Dermis microvascular lymphatic vessel endothelial cell (primary cell): ENCODE results near the gene RECK. TPM values are rescaled to one million over a fixed set of nuclear protein-coding genes. Genes with fewer than 3 reads are reported as not detected.
A peak's percentile ranks its signal among the peaks of the same experiment; 100 is the strongest.

Source experiments
- DNase-seq, 2 donors: peaks; one replicate each; pipeline versions ENCODE4 v3.0.0 to v3.0.0-alpha.2; 2010; ENCODE audit warnings: low read depth in 2 of 2
- total RNA-seq: library from RNA; depleted of rRNA; stranded (reverse); fragments of >200 nt; gene quantifications from 2 replicates; pipeline ENCODE4 v1.2.1, GENCODE V29; 2014

The RECK gene
- total RNA-seq, 1 donor from 2014 or later: 21.7 TPM

- no peak for DNase-seq
Measured at GRCh38 chr9:36029202-36029601, 7.5 kb upstream of the RECK start.

GRCh38 chr9:36029765-36030528, 6.8 kb upstream of the RECK start:
- DNase-seq: no peak

GRCh38 chr9:36030871-36031270, 5.8 kb upstream of the RECK start:
- DNase-seq: no peak

GRCh38 chr9:36031774-36032555, 4.7 kb upstream of the RECK start:
- no peak for DNase-seq

- no peak for DNase-seq
Measured at GRCh38 chr9:36033788-36034187, 2.9 kb upstream of the RECK start.

GRCh38 chr9:36034234-36034633, 2.5 kb upstream of the RECK start:
- DNase-seq: no peak

- no peak for DNase-seq
Measured at GRCh38 chr9:36035006-36035405, 1.7 kb upstream of the RECK start.

GRCh38 chr9:36036253-36036779, 397 bp upstream of the RECK start:
- no peak for DNase-seq

GRCh38 chr9:36037549-36038122, 923 bp downstream of the RECK start:
- peak in 1 of 2 donors; percentile 32 for DNase-seq

GRCh38 chr9:36039121-36039520, 2.4 kb downstream of the RECK start:
- no peak for DNase-seq

GRCh38 chr9:36039696-36040095, 3.0 kb downstream of the RECK start:
- no peak for DNase-seq

GRCh38 chr9:36040271-36040925, 3.7 kb downstream of the RECK start:
- DNase-seq: no peak

- peak; percentile 33 to 38 for DNase-seq
Measured at GRCh38 chr9:36041506-36041905, 4.8 kb downstream of the RECK start.

- DNase-seq: peak in 1 of 2 donors; percentile 20
Measured at GRCh38 chr9:36045610-36046009, 8.9 kb downstream of the RECK start.

- DNase-seq: no peak
Measured at GRCh38 chr9:36046923-36047322, 10.2 kb downstream of the RECK start.

- DNase-seq: no peak
Measured at GRCh38 chr9:36049408-36049807, 12.7 kb downstream of the RECK start.

- DNase-seq: no peak
Measured at GRCh38 chr9:36050476-36050875, 13.8 kb downstream of the RECK start.

GRCh38 chr9:36051317-36051716, 14.6 kb downstream of the RECK start:
- no peak for DNase-seq

- peak in 1 of 2 donors; percentile 33 for DNase-seq
Measured at GRCh38 chr9:36053971-36054370, 17.3 kb downstream of the RECK start.

GRCh38 chr9:36056896-36057295, 20.2 kb downstream of the RECK start:
- DNase-seq: peak; percentile 25 to 62

- DNase-seq: no peak
Measured at GRCh38 chr9:36063804-36064447, 27.2 kb downstream of the RECK start.
